GM18907 (cell line): ENCODE results near the gene RPL10A.

Experiments used
- ATAC-seq: cut with Tn5 transposase; IDR thresholded peaks from one replicate; pipeline ENCODE4 v1.9.1; 2021; ENCODE audit warnings: mild to moderate bottlenecking, moderate library complexity; ENCODE audit not compliant: unreplicated experiment

The RPL10A gene

DNA sequence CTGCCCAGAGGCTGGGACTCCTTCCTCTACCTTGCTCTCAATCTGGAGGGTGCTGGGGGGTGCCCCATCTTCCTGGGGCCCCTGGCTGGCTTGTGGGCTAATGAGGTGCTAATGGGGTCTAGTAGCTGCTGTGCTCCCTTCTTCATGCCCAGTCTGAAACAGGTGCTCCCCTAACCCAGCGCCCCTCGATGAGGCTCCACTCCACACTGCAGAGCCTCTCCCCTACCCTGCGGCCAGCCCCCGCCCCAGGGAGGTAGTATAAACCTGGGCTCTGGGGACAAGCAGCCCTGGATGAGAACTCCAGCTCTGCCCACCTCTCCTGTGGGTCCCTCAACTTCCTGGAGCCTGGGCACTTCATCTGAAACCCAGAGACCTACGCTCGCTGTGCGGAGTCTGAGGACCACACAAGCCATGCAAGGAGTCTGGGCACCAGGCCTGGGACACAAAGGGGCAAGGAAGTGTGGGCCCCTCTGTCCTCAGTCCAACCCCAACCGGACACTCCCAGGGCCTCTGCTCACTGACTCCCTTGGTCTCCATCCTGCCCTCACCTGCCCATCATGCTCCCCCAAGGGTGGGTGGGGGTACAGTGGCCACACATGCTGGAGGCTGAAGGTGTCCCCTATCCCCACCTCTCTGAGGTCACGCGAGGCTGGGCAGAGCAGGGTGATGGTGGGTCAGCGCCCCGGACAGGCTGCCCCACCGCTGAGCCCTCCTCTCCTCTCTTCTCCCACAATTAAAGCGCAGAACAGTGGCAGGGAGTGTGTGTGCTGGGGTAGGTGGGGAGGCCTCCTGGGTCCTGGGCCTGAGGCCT lies 6.1 kb downstream of the RPL10A start:
- no peak for ATAC-seq

- no peak for ATAC-seq
Measured at GRCh38 chr6:35474942-35475570, 6.9 kb downstream of the RPL10A start.

GRCh38 chr6:35475573-35475972 lies 7.4 kb downstream of the RPL10A start:
- ATAC-seq, result no peak

DNA sequence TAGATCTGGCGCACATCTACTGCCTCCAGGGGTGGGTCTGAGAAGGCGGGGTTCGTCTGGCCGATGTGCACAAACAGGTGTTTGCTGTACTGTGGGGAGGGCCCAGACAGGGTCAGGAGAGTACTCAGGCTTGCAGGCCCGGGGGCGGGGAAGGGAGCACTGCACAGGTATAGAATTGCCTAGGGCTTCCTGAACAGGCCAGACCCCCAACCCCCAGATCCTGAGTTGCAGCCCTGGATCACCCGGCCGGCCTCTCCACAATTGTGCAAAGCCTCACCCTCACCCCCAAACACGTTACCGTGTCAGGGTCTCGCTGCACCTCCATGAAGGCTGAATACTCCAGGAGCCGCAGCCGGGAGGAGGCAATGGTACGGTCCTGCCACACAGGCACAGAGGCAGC lies 7.8 kb downstream of the RPL10A start:
- no peak for ATAC-seq

DNA sequence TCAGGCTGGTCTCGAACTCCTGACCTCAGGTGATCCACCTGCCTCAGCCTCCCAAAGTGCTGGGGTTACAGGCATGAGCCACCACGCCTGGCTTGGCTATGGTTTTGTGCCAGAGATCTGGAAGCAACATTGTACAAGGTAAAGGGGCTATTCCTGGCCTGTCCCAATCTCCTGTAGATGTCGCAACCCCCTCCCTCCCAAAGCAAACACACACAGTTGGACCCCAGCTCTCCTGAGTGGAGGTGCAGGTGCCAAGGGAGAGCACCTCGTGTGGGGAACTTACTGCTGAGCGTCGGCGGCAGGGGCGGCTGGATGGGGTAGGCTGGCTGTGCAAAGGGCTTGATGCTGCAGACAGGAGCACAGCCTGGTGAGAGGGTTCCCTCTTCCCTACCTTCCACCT lies 8.8 kb downstream of the RPL10A start:
- ATAC-seq, result no peak

- ATAC-seq, result no peak
Measured at GRCh38 chr6:35477551-35478179, 9.5 kb downstream of the RPL10A start.

DNA sequence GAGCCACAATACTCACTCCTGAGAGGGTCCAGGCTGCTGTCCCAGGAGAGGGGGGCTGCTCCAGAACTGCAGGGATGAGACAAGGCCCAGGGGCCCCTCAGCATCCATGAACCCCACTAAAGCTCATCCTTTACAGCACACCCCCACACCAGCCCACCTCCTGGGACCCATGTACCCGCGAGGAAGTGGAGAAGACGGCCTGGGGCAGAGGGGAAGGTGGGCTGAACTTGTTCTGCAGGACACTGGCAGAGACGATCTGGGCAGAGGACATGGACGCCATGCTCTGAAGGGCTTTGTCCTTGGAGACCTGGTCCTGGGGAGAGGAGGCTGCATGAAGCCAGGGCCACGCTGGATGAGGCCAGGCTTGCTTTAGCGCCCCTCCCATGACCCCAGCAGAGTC lies 10.1 kb downstream of the RPL10A start:
- no peak for ATAC-seq

DNA sequence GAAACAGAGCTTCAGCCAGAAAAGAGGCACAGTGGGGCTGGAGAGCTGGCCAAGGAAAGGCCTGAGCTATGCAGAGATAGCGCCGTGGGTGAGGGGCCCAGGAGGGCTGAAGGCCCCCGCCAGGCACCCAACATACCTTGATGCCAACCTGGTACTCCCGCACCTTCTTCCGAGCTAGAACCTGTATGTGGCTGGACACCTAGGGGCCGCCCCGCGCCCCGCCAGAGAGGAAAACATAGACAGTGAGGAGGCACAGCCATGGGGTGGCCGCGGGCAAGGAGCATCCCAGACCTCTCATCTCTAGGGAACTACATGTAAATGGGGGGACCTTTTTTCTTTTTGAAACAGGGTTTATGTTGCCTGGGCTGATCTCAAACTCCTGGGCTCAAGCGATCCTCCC lies 12.0 kb downstream of the RPL10A start:
- no peak for ATAC-seq

DNA sequence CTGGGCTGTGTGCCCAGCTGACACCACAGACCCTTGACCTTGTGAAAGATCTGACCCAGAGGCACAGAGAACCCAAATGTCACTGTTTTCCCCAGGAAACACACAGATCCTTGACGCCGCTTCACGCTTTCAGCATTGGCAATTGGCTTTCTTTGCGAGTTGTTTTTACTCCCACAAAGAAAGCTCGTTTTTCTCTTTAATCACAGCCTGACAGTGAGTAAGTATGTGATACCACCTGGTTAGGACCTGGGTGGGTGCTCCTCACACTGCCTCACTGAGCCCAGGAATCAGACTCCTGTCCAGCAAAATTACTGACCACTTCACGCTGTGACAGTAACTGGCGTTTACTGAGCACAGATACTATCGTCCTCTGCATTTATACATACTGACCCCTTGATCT lies 13.0 kb downstream of the RPL10A start:
- ATAC-seq, result no peak

DNA sequence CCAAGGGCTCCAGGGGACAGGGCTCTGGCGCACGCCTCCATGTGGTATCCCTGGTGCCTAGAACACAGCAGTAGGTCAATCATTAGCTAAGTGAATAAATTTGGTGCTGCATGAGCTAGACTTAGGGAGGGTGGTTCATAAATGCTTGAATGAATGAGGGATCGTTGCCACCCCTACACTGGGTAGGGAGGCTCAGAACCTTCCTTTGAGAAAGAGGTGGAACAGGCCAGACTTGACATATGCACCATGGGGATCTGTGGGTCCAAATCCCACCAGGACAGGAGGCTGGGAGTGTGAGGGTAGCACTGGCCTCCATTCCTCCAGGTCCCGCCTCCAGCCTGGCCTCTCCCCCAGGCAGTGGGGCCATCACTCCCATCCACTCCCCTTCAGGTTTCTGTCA lies 14.9 kb downstream of the RPL10A start:
- ATAC-seq, result no peak

- ATAC-seq, result no peak
Measured at GRCh38 chr6:35483490-35483889, 15.3 kb downstream of the RPL10A start.

GRCh38 chr6:35483893-35484645 lies 15.9 kb downstream of the RPL10A start:
- no peak for ATAC-seq

GRCh38 chr6:35484921-35485392 lies 16.8 kb downstream of the RPL10A start:
- no peak for ATAC-seq

GRCh38 chr6:35485402-35485877 lies 17.2 kb downstream of the RPL10A start:
- no peak for ATAC-seq

GRCh38 chr6:35486005-35486925 lies 18.1 kb downstream of the RPL10A start:
- no peak for ATAC-seq

- no peak for ATAC-seq
Measured at GRCh38 chr6:35487658-35488516, 19.7 kb downstream of the RPL10A start.

DNA sequence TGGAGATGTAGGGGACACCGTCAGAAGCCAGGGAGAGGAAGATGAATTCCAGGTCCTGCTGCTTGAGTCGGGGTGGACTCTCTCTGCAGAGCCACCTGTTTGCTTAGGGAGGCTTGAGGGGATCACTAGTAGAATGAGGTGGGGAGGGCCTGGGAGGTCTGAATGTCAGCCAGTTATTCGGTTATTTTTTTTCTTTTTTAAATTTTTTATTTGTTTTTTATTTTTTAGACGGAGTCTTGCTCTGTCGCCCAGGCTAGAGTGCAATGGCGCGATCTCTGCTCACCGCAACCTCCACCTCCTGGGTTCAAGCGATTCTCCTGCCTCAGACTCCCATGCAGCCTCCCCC lies 20.3 kb downstream of the RPL10A start:
- no peak for ATAC-seq

DNA sequence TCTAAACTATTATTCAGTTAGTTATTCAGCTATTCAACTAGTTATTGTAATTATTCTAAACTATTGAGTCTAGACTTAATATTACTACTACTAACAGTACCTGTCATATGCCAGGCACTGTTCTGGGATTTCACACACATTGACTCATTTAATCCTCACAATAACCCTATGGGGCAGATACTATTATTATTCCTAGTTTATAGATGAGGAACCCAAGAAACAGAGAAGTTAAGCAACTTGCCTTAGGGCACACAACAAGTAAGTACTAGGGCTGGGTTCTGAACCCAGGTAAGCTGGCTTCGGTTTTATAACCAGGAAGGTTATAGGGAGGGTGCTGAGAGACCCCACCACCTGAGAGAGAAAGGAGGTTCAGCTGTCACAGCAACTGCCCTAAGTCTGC lies 20.9 kb downstream of the RPL10A start:
- no peak for ATAC-seq
